SK-N-MC (cell line): ENCODE data around the gene DNAL1.
"Not testable (repeated sequence)": the region's sequence is repeated elsewhere in the genome, so short reads cannot be mapped to it uniquely, and the experiment has no call there.

Experiments
- DNase-seq: peaks from one replicate; pipeline ENCODE4 v3.0.0-alpha.2; 2011; ENCODE audit warnings: low read depth, low spot score
- H3K27ac ChIP-seq: fragments of 200-600 bp; sonication (generic); 2 replicates; pipeline ENCODE4 v1.5.1; 2016; ENCODE audit warnings: mixed run types
- H3K36me3 ChIP-seq: fragments of 200-600 bp; sonication (generic); 2 replicates; pipeline ENCODE4 v1.6.1; 2017; ENCODE audit warnings: antibody characterized with exemption, low read length, mixed read lengths; ENCODE audit not compliant: insufficient read depth
- H3K4me3 ChIP-seq: fragments of 200-600 bp; sonication (generic); 2 replicates; pipeline ENCODE4 v1.5.1; 2016
- H3K9ac ChIP-seq: fragments of 200-600 bp; sonication (generic); 2 replicates; pipeline ENCODE4 v1.8.0; 2017; ENCODE audit warnings: mixed run types, mixed read lengths; ENCODE audit not compliant: insufficient read length
- H3K9me3 ChIP-seq: fragments of 200-600 bp; sonication (generic); 2 replicates; pipeline ENCODE4 v1.6.1; 2017; ENCODE audit warnings: low read depth, mild to moderate bottlenecking, antibody characterized with exemption, low read length, moderate library complexity, mixed read lengths
- EZH2 ChIP-seq: fragments of 200-600 bp; sonication (generic); IDR thresholded peaks from one replicate; pipeline ENCODE4 v1.6.1; 2017; ENCODE audit warnings: antibody characterized with exemption
- FOXP2 ChIP-seq: optimal IDR thresholded peaks from 2 replicates; pipeline ENCODE3; 2011; ENCODE audit warnings: mild to moderate bottlenecking, moderate library complexity; ENCODE audit not compliant: insufficient read depth; ENCODE audit errors: extremely low read length, control extremely low read depth
- POLR2AphosphoS5 ChIP-seq: IDR thresholded peaks from 2 replicates; pipeline ENCODE4 v1.6.1; 2012; ENCODE audit warnings: mild to moderate bottlenecking, low read depth, low read length, borderline replicate concordance

Gene DNAL1

GRCh38 chr14:73633116-73634010, 11.4 kb upstream of the DNAL1 start:
- Histone ChIP-seq H3K4me3 (no peak overlapping the region), H3K9ac (no peak overlapping the region), H3K27ac (no peak overlapping the region), H3K36me3 (no peaks in the 10 kb centered on the region), H3K9me3 (no peaks in the 10 kb centered on the region)
- no peak for DNase-seq
- TF ChIP-seq FOXP2 (no peak), EZH2 (no peak), POLR2AphosphoS5 (no peak)

GRCh38 chr14:73634011-73634833, 10.6 kb upstream of the DNAL1 start:
- Histone ChIP-seq H3K27ac (no peak overlapping the region), H3K9me3 (no peaks in the 10 kb centered on the region), H3K36me3 (no peaks in the 10 kb centered on the region), H3K9ac (no peak overlapping the region), H3K4me3 (no peak overlapping the region)
- DNase-seq: no peak
- TF ChIP-seq POLR2AphosphoS5 (no peak), FOXP2 (no peak), EZH2 (no peak)

- H3K9ac ChIP-seq, DNase-seq, H3K27ac ChIP-seq, H3K36me3 ChIP-seq, H3K9me3 ChIP-seq, H3K4me3 ChIP-seq: not testable (repeated sequence)
These were observed 8.4 kb upstream of the DNAL1 start for GRCh38 chr14:73636355-73636754.

- no peak for TF ChIP-seq FOXP2
- no peak for TF ChIP-seq EZH2
- TF ChIP-seq POLR2AphosphoS5: no peak
- Histone ChIP-seq H3K4me3 (no peak overlapping the region), H3K27ac (no peak overlapping the region), H3K9me3 (no peaks in the 10 kb centered on the region), H3K9ac (no peak overlapping the region), H3K36me3 (no peaks in the 10 kb centered on the region)
- no peak for DNase-seq
These were observed 7.0 kb upstream of the DNAL1 start for GRCh38 chr14:73637830-73638229.

GRCh38 chr14:73640796-73641365, 3.9 kb upstream of the DNAL1 start:
- no peak overlapping the region for H3K27ac ChIP-seq
- no peaks in the 10 kb centered on the region for H3K36me3 ChIP-seq
- H3K4me3 ChIP-seq: no peak overlapping the region
- no peak overlapping the region for H3K9ac ChIP-seq
- DNase-seq: no peak
- no peaks in the 10 kb centered on the region for H3K9me3 ChIP-seq
- TF ChIP-seq EZH2: no peak
- no peak for TF ChIP-seq FOXP2
- TF ChIP-seq POLR2AphosphoS5: no peak

- Histone ChIP-seq H3K27ac (no peak overlapping the region), H3K9ac (peak overlapping the region; percentile 69), H3K4me3 (peak overlapping the region; percentile 88), H3K9me3 (no peaks in the 10 kb centered on the region), H3K36me3 (no peaks in the 10 kb centered on the region)
- no peak for DNase-seq
- TF ChIP-seq POLR2AphosphoS5: no peak
- TF ChIP-seq FOXP2: no peak
- no peak for TF ChIP-seq EZH2
These were observed 443 bp downstream of the DNAL1 start for GRCh38 chr14:73645248-73645610.

GRCh38 chr14:73651005-73651404, 6.2 kb downstream of the DNAL1 start:
- H3K9ac ChIP-seq: no peak overlapping the region
- peaks cover 11% of the 10 kb centered on the region for H3K36me3 ChIP-seq
- H3K4me3 ChIP-seq: no peak overlapping the region
- no peak for TF ChIP-seq FOXP2
- TF ChIP-seq EZH2: no peak
- DNase-seq: no peak
- no peak overlapping the region for H3K27ac ChIP-seq
- no peaks in the 10 kb centered on the region for H3K9me3 ChIP-seq

GRCh38 chr14:73655851-73656250, 11.1 kb downstream of the DNAL1 start:
- TF ChIP-seq FOXP2: no peak
- Histone ChIP-seq H3K36me3 (peaks cover 11% of the 10 kb centered on the region), H3K9me3 (no peaks in the 10 kb centered on the region), H3K4me3 (no peak overlapping the region), H3K9ac (no peak overlapping the region), H3K27ac (no peak overlapping the region)
- DNase-seq: no peak

GRCh38 chr14:73659202-73659601, 14.4 kb downstream of the DNAL1 start:
- not testable (repeated sequence) for H3K27ac ChIP-seq, H3K9me3 ChIP-seq, H3K4me3 ChIP-seq, H3K9ac ChIP-seq, DNase-seq
- peaks cover 11% of the 10 kb centered on the region; the same call in 1 of the 2 replicates for H3K36me3 ChIP-seq
